H9 (cell line): Measurements from ENCODE around the gene PPP3CB. TPM values are rescaled to one million over a fixed set of nuclear protein-coding genes. Genes with fewer than 3 reads are reported as not detected.

Source experiments
- DNase-seq: peaks from one replicate; pipeline ENCODE4 v3.0.0-alpha.2; 2017
- H2AFZ ChIP-seq: one replicate; pipeline ENCODE4 v1.6.1; 2013; ENCODE audit warnings: mild to moderate bottlenecking, low read length, control low read depth, moderate library complexity
- H2AK5ac ChIP-seq: 2 replicates; pipeline ENCODE4 v1.6.1; 2013; ENCODE audit warnings: low read length, control low read depth, mixed read lengths; ENCODE audit not compliant: insufficient read length
- H2BK120ac ChIP-seq: one replicate; pipeline ENCODE4 v1.6.1; 2013; ENCODE audit warnings: low read depth, mild to moderate bottlenecking, low read length, control low read depth, inconsistent platforms; ENCODE audit not compliant: poor library complexity, severe bottlenecking
- H2BK12ac ChIP-seq: 2 replicates; pipeline ENCODE4 v1.6.1; 2013; ENCODE audit warnings: low read length, control low read depth, mixed read lengths, low read depth; ENCODE audit not compliant: insufficient read length
- H2BK15ac ChIP-seq: 2 replicates; pipeline ENCODE4 v1.6.1; 2013; ENCODE audit warnings: low read depth, low read length, control low read depth
- H2BK20ac ChIP-seq: one replicate; pipeline ENCODE4 v1.6.1; 2013; ENCODE audit warnings: low read depth, mild to moderate bottlenecking, low read length, control low read depth, inconsistent platforms; ENCODE audit not compliant: poor library complexity, severe bottlenecking
- H2BK5ac ChIP-seq: 2 replicates; pipeline ENCODE4 v1.6.1; 2013; ENCODE audit warnings: low read length, control low read depth, mixed read lengths; ENCODE audit not compliant: insufficient read length
- H3K14ac ChIP-seq: 2 replicates; pipeline ENCODE4 v1.6.1; 2013; ENCODE audit warnings: low read length, control low read depth; ENCODE audit not compliant: insufficient read depth
- H3K18ac ChIP-seq: 2 replicates; pipeline ENCODE4 v1.6.1; 2013; ENCODE audit warnings: low read depth, mild to moderate bottlenecking, mixed read lengths, low read length, control low read depth; ENCODE audit not compliant: insufficient read length
- H3K23ac ChIP-seq: 2 replicates; pipeline ENCODE4 v1.6.1; 2013; ENCODE audit warnings: low read length, control low read depth, mixed read lengths, low read depth; ENCODE audit not compliant: insufficient read length
- H3K23me2 ChIP-seq: 2 replicates; pipeline ENCODE4 v1.6.1; 2013; ENCODE audit warnings: low read depth, mild to moderate bottlenecking, mixed read lengths, low read length, control low read depth; ENCODE audit not compliant: insufficient read length, poor library complexity, severe bottlenecking
- H3K27ac ChIP-seq: 2 replicates; pipeline ENCODE4 v1.5.1; 2013; ENCODE audit warnings: low read length, control low read depth, mixed read lengths, low read depth; ENCODE audit not compliant: insufficient read length
- H3K27me3 ChIP-seq: 2 replicates; pipeline ENCODE4 v1.6.1; 2013; ENCODE audit warnings: low read length, control low read depth, inconsistent platforms; ENCODE audit not compliant: insufficient read depth
- H3K4ac ChIP-seq: 2 replicates; pipeline ENCODE4 v1.6.1; 2013; ENCODE audit warnings: low read depth, mild to moderate bottlenecking, control low read depth, inconsistent platforms, low read length, moderate library complexity
- H3K4me1 ChIP-seq: 2 replicates; pipeline ENCODE4 v1.6.1; 2013; ENCODE audit warnings: low read length, control low read depth, inconsistent platforms; ENCODE audit not compliant: insufficient read depth
- H3K4me2 ChIP-seq: 2 replicates; pipeline ENCODE4 v1.6.1; 2013; ENCODE audit warnings: low read length, control low read depth, mixed read lengths; ENCODE audit not compliant: insufficient read length, insufficient read depth
- H3K56ac ChIP-seq: 2 replicates; pipeline ENCODE4 v1.6.1; 2013; ENCODE audit warnings: low read depth, mild to moderate bottlenecking, mixed read lengths, low read length, control low read depth; ENCODE audit not compliant: insufficient read length
- H3K79me1 ChIP-seq: 2 replicates; pipeline ENCODE4 v1.6.1; 2013; ENCODE audit warnings: low read depth, mild to moderate bottlenecking, moderate library complexity, low read length, control low read depth, inconsistent platforms; ENCODE audit not compliant: insufficient read depth, poor library complexity, severe bottlenecking
- H3K79me2 ChIP-seq: 2 replicates; pipeline ENCODE4 v1.6.1; 2013; ENCODE audit warnings: low read length, control low read depth, inconsistent platforms; ENCODE audit not compliant: insufficient read depth
- H3K9ac ChIP-seq: 2 replicates; pipeline ENCODE4 v1.6.1; 2013; ENCODE audit warnings: low read length, control low read depth, mixed read lengths; ENCODE audit not compliant: insufficient read length; ENCODE audit errors: extremely low read depth
- H3K9me3 ChIP-seq: one replicate; pipeline ENCODE4 v1.6.1; 2013; ENCODE audit warnings: low read depth, low read length, inconsistent platforms; ENCODE audit not compliant: control insufficient read depth
- H3T11ph ChIP-seq: one replicate; pipeline ENCODE4 v1.6.1; 2013; ENCODE audit warnings: mild to moderate bottlenecking, low read length, control low read depth, inconsistent platforms
- H4K20me1 ChIP-seq: one replicate; pipeline ENCODE4 v1.6.1; 2013; ENCODE audit not compliant: control insufficient read depth, insufficient read length, insufficient read depth
- H4K5ac ChIP-seq: 2 replicates; pipeline ENCODE4 v1.6.1; 2013; ENCODE audit warnings: low read depth, mild to moderate bottlenecking, mixed read lengths, low read length, control low read depth; ENCODE audit not compliant: insufficient read length
- H4K8ac ChIP-seq: replicated peaks from 2 replicates; pipeline ENCODE4 v1.6.1; 2013; ENCODE audit warnings: low read length, control low read depth, mixed read lengths, low read depth; ENCODE audit not compliant: insufficient read length
- H4K91ac ChIP-seq: 2 replicates; pipeline ENCODE4 v1.6.1; 2013; ENCODE audit warnings: low read depth, mild to moderate bottlenecking, moderate library complexity, mixed read lengths, low read length, control low read depth; ENCODE audit not compliant: insufficient read length
- H3K27ac Mint-ChIP-seq, 3 experiments: 2 replicates in 2 of 3; 3 replicates in 1 of 3; pipeline ENCODE4 v1.8.0; 2020 to 2021; ENCODE audit warnings: mixed read lengths in 3 of 3, mild to moderate bottlenecking in 1 of 3, moderate library complexity in 1 of 3
- H3K27me3 Mint-ChIP-seq: 2 replicates; pipeline ENCODE4 v1.8.0; 2021; ENCODE audit warnings: low read depth, mild to moderate bottlenecking, moderate library complexity, mixed read lengths
- H3K36me3 Mint-ChIP-seq, 3 experiments: 2 replicates in 2 of 3; 3 replicates in 1 of 3; pipeline ENCODE4 v1.8.0; 2020 to 2021; ENCODE audit warnings: low read depth in 3 of 3, mixed read lengths in 3 of 3; ENCODE audit not compliant: insufficient read depth in 1 of 3
- H3K4me1 Mint-ChIP-seq, 2 experiments: 2 replicates each; pipeline ENCODE4 v1.8.0; 2020; ENCODE audit warnings: mixed read lengths in 2 of 2
- H3K4me3 Mint-ChIP-seq, 2 experiments: 2 replicates in 1 of 2; 3 replicates in 1 of 2; pipeline ENCODE4 v1.8.0; 2020 to 2021; ENCODE audit warnings: mild to moderate bottlenecking in 2 of 2, mixed read lengths in 2 of 2, moderate library complexity in 1 of 2
- H3K9me3 Mint-ChIP-seq, 2 experiments: 2 replicates in 1 of 2; 3 replicates in 1 of 2; pipeline ENCODE4 v1.8.0; 2020; ENCODE audit warnings: mild to moderate bottlenecking in 2 of 2, mixed read lengths in 2 of 2, moderate library complexity in 1 of 2
- WGBS: extraction: QIAGEN DNeasy Blood & Tissue Kit; methylation state at CpG from one replicate; pipeline ENCODE4 v1.1.7; 2013; ENCODE audit warnings: missing lambda C conversion rate, low lambda C conversion rate, mixed read lengths; ENCODE audit not compliant: insufficient read length; ENCODE audit errors: extremely low coverage; 5-methylcytosine and 5-hydroxymethylcytosine counted together
- total RNA-seq: library from RNA; stranded (reverse); gene quantifications from 2 replicates; pipeline ENCODE4 v1.2.1, GENCODE V29; 2021
- TF ChIP-seq, protein P1 (sequence below): fragments of 200-600 bp; sonication (generic); conservative IDR thresholded peaks from 3 replicates; pipeline ENCODE4 v1.8.0; 2021; ENCODE audit warnings: antibody characterized with exemption, mild to moderate bottlenecking

The PPP3CB gene
- total RNA-seq, 1 experiment from 2014 or later = 37.3 TPM

GRCh38 chr10:73388228-73388627 is 107.6 kb downstream of the PPP3CB start:
- no peak overlapping the region for H2BK5ac ChIP-seq
- no peak overlapping the region for H3K4me2 ChIP-seq
- no peak overlapping the region for H2BK12ac ChIP-seq
- no peak overlapping the region for H3K4ac ChIP-seq
- no peak for DNase-seq
- H3K9ac ChIP-seq = no peak overlapping the region
- H3K23me2 ChIP-seq = no peaks in the 10 kb centered on the region
- no CpG with 5 or more reads among the region's 4 CpGs for WGBS
- H3K14ac ChIP-seq = no peak overlapping the region
- H3K79me1 ChIP-seq = no peaks in the 10 kb centered on the region
- Mint-ChIP-seq H3K9me3 (no peaks in the 10 kb centered on the region), H3K27me3 (no peaks in the 10 kb centered on the region), H3K36me3 (peaks cover 4 to 59% (median 51%) of the 10 kb centered on the region in 3 experiments; a peak in 5 of 7 replicates), H3K4me3 (no peak overlapping the region), H3K27ac (no peak overlapping the region), H3K4me1 (no peaks in the 10 kb centered on the region)
- H3T11ph ChIP-seq = no peak overlapping the region
- H3K27me3 ChIP-seq = no peaks in the 10 kb centered on the region
- H3K79me2 ChIP-seq = no peaks in the 10 kb centered on the region
- no peak overlapping the region for H3K23ac ChIP-seq
- H2AK5ac ChIP-seq = no peak overlapping the region
- no peak overlapping the region for H4K91ac ChIP-seq
- H4K20me1 ChIP-seq = no peaks in the 10 kb centered on the region
- no peak overlapping the region for H2BK20ac ChIP-seq
- TF ChIP-seq, protein P1, sequence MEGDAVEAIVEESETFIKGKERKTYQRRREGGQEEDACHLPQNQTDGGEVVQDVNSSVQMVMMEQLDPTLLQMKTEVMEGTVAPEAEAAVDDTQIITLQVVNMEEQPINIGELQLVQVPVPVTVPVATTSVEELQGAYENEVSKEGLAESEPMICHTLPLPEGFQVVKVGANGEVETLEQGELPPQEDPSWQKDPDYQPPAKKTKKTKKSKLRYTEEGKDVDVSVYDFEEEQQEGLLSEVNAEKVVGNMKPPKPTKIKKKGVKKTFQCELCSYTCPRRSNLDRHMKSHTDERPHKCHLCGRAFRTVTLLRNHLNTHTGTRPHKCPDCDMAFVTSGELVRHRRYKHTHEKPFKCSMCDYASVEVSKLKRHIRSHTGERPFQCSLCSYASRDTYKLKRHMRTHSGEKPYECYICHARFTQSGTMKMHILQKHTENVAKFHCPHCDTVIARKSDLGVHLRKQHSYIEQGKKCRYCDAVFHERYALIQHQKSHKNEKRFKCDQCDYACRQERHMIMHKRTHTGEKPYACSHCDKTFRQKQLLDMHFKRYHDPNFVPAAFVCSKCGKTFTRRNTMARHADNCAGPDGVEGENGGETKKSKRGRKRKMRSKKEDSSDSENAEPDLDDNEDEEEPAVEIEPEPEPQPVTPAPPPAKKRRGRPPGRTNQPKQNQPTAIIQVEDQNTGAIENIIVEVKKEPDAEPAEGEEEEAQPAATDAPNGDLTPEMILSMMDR = no peak
- H4K8ac ChIP-seq = no peak overlapping the region
- no peaks in the 10 kb centered on the region for H3K4me1 ChIP-seq
- H3K9me3 ChIP-seq = no peaks in the 10 kb centered on the region
- H2BK15ac ChIP-seq = no peak overlapping the region
- H2AFZ ChIP-seq = no peak overlapping the region
- no peak overlapping the region for H4K5ac ChIP-seq
- no peak overlapping the region for H2BK120ac ChIP-seq
- no peak overlapping the region for H3K27ac ChIP-seq
- no peak overlapping the region for H3K18ac ChIP-seq
- H3K56ac ChIP-seq = no peak overlapping the region
